Dendritic cell treated with granulocyte-macrophage colony-stimulating factor and Interleukin-4, amounts not matched to agents 40 ng/mL and 50 ng/mL, for 4 days (primary cell): ENCODE measurements around the gene VWC2.

Experiments
- H3K27ac Mint-ChIP-seq: one replicate; pipeline ENCODE4 v1.8.0; 2022; ENCODE audit warnings: mild to moderate bottlenecking, mixed read lengths
- H3K27me3 Mint-ChIP-seq: one replicate; pipeline ENCODE4 v1.8.0; 2022; ENCODE audit warnings: mild to moderate bottlenecking, mixed read lengths
- H3K36me3 Mint-ChIP-seq: one replicate; pipeline ENCODE4 v1.8.0; 2022; ENCODE audit warnings: low read depth, mixed read lengths
- H3K4me1 Mint-ChIP-seq: one replicate; pipeline ENCODE4 v1.8.0; 2022; ENCODE audit warnings: low read depth, mixed read lengths
- H3K4me3 Mint-ChIP-seq: one replicate; pipeline ENCODE4 v1.8.0; 2022; ENCODE audit warnings: mild to moderate bottlenecking, moderate library complexity, mixed read lengths
- H3K9me3 Mint-ChIP-seq: one replicate; pipeline ENCODE4 v1.8.0; 2022; ENCODE audit warnings: mixed read lengths
- intact Hi-C: fragments of 100-400 bp; cut with micrococcal nuclease; formaldehyde crosslinking; loops from one replicate; pipeline ENCODE4 v1.15.0; 2022

VWC2 gene

GRCh38 chr7:49885593-49886285 is 112.3 kb downstream of the VWC2 start:
- intact Hi-C loops: no loop called here
- H3K9me3 Mint-ChIP-seq: no peaks in the 10 kb centered on the region
- H3K36me3 Mint-ChIP-seq: no peaks in the 10 kb centered on the region
- no peak overlapping the region for H3K27ac Mint-ChIP-seq
- H3K4me1 Mint-ChIP-seq: no peaks in the 10 kb centered on the region
- no peaks in the 10 kb centered on the region for H3K27me3 Mint-ChIP-seq
- H3K4me3 Mint-ChIP-seq: no peak overlapping the region

- no peaks in the 10 kb centered on the region for H3K4me1 Mint-ChIP-seq
- H3K27ac Mint-ChIP-seq: no peak overlapping the region
- no peaks in the 10 kb centered on the region for H3K36me3 Mint-ChIP-seq
- intact Hi-C loops: no loop called here
- H3K9me3 Mint-ChIP-seq: no peaks in the 10 kb centered on the region
- H3K27me3 Mint-ChIP-seq: no peaks in the 10 kb centered on the region
- H3K4me3 Mint-ChIP-seq: no peak overlapping the region
These were observed 119.0 kb downstream of the VWC2 start for GRCh38 chr7:49892481-49892880.

- no peaks in the 10 kb centered on the region for H3K27me3 Mint-ChIP-seq
- no peaks in the 10 kb centered on the region for H3K9me3 Mint-ChIP-seq
- H3K36me3 Mint-ChIP-seq: no peaks in the 10 kb centered on the region
- no peaks in the 10 kb centered on the region for H3K4me1 Mint-ChIP-seq
- no peak overlapping the region for H3K27ac Mint-ChIP-seq
- intact Hi-C loops: no loop called here
- no peak overlapping the region for H3K4me3 Mint-ChIP-seq
These were observed 119.7 kb downstream of the VWC2 start for GRCh38 chr7:49893131-49893530.

- intact Hi-C loops: no loop called here
- Mint-ChIP-seq H3K9me3 (no peaks in the 10 kb centered on the region), H3K27ac (no peak overlapping the region), H3K27me3 (no peaks in the 10 kb centered on the region), H3K36me3 (no peaks in the 10 kb centered on the region), H3K4me3 (no peak overlapping the region), H3K4me1 (no peaks in the 10 kb centered on the region)
These were observed 121.1 kb downstream of the VWC2 start for GRCh38 chr7:49894543-49894942.

GRCh38 chr7:49911909-49912308 is 138.5 kb downstream of the VWC2 start:
- Mint-ChIP-seq H3K36me3 (no peaks in the 10 kb centered on the region), H3K9me3 (no peaks in the 10 kb centered on the region), H3K27me3 (no peaks in the 10 kb centered on the region), H3K4me1 (no peaks in the 10 kb centered on the region), H3K4me3 (no peak overlapping the region), H3K27ac (no peak overlapping the region)
- intact Hi-C loops: no loop called here

GRCh38 chr7:49926720-49927119 is 153.3 kb downstream of the VWC2 start:
- Mint-ChIP-seq H3K36me3 (no peaks in the 10 kb centered on the region), H3K4me1 (no peaks in the 10 kb centered on the region), H3K4me3 (no peak overlapping the region), H3K27ac (no peak overlapping the region), H3K9me3 (peaks cover 23% of the 10 kb centered on the region), H3K27me3 (no peaks in the 10 kb centered on the region)
- intact Hi-C loops: no loop called here

- no peaks in the 10 kb centered on the region for H3K27me3 Mint-ChIP-seq
- no peak overlapping the region for H3K4me3 Mint-ChIP-seq
- H3K27ac Mint-ChIP-seq: no peak overlapping the region
- H3K9me3 Mint-ChIP-seq: peaks cover 32% of the 10 kb centered on the region
- no peaks in the 10 kb centered on the region for H3K36me3 Mint-ChIP-seq
- intact Hi-C loops: no loop called here
- H3K4me1 Mint-ChIP-seq: no peaks in the 10 kb centered on the region
These were observed 154.2 kb downstream of the VWC2 start for GRCh38 chr7:49927631-49928030.

GRCh38 chr7:49928787-49929186 is 155.3 kb downstream of the VWC2 start:
- no peaks in the 10 kb centered on the region for H3K4me1 Mint-ChIP-seq
- no peak overlapping the region for H3K27ac Mint-ChIP-seq
- no peaks in the 10 kb centered on the region for H3K27me3 Mint-ChIP-seq
- H3K4me3 Mint-ChIP-seq: no peak overlapping the region
- H3K9me3 Mint-ChIP-seq: peaks cover 38% of the 10 kb centered on the region
- no peaks in the 10 kb centered on the region for H3K36me3 Mint-ChIP-seq
- intact Hi-C loops: no loop called here

- H3K27ac Mint-ChIP-seq: no peak overlapping the region
- H3K9me3 Mint-ChIP-seq: peaks cover 38% of the 10 kb centered on the region
- H3K4me1 Mint-ChIP-seq: no peaks in the 10 kb centered on the region
- intact Hi-C loops: no loop called here
- no peaks in the 10 kb centered on the region for H3K27me3 Mint-ChIP-seq
- H3K4me3 Mint-ChIP-seq: no peak overlapping the region
- no peaks in the 10 kb centered on the region for H3K36me3 Mint-ChIP-seq
These were observed 158.2 kb downstream of the VWC2 start for GRCh38 chr7:49931627-49932026.

GRCh38 chr7:49937608-49938007 is 164.2 kb downstream of the VWC2 start:
- Mint-ChIP-seq H3K4me1 (no peaks in the 10 kb centered on the region), H3K36me3 (no peaks in the 10 kb centered on the region), H3K9me3 (peaks cover 6% of the 10 kb centered on the region), H3K27ac (no peak overlapping the region), H3K4me3 (no peak overlapping the region), H3K27me3 (no peaks in the 10 kb centered on the region)
- intact Hi-C loops: no loop called here
